Mesendoderm (in vitro differentiated cells): Measurements from ENCODE around the gene TLE6.
"Not testable (repeated sequence)": the region's sequence is repeated elsewhere in the genome, so short reads cannot be mapped to it uniquely, and the experiment has no call there.

Experiments used
- DNase-seq: peaks from one replicate; pipeline ENCODE4 v3.0.0; 2013
- H2AK5ac ChIP-seq: 2 replicates; pipeline ENCODE4 v1.6.1; 2013; ENCODE audit warnings: low read length, inconsistent platforms
- H2BK120ac ChIP-seq: 2 replicates; pipeline ENCODE4 v1.6.1; 2013; ENCODE audit warnings: low read depth, mild to moderate bottlenecking, low read length, moderate library complexity, mixed read lengths
- H2BK15ac ChIP-seq: replicated peaks from 2 replicates; pipeline ENCODE4 v1.6.1; 2013; ENCODE audit warnings: low read depth, mild to moderate bottlenecking, moderate library complexity
- H2BK5ac ChIP-seq: 2 replicates; pipeline ENCODE4 v1.6.1; 2013; ENCODE audit warnings: low read length, inconsistent platforms
- H3K18ac ChIP-seq: 2 replicates; pipeline ENCODE4 v1.6.1; 2013; ENCODE audit warnings: mild to moderate bottlenecking, low read length, mixed read lengths
- H3K23ac ChIP-seq: one replicate; pipeline ENCODE4 v1.6.1; 2013; ENCODE audit warnings: low read length
- H3K27ac ChIP-seq: 2 replicates; pipeline ENCODE4 v1.5.1; 2013; ENCODE audit warnings: low read depth, mild to moderate bottlenecking, inconsistent platforms, low read length, moderate library complexity
- H3K27me3 ChIP-seq: 2 replicates; pipeline ENCODE4 v1.6.1; 2013; ENCODE audit warnings: low read length, control low read depth, mild to moderate bottlenecking, inconsistent platforms; ENCODE audit not compliant: insufficient read depth, poor library complexity
- H3K36me3 ChIP-seq: 2 replicates; pipeline ENCODE4 v1.6.1; 2013; ENCODE audit warnings: low read length, inconsistent platforms; ENCODE audit not compliant: control insufficient read depth, insufficient read depth
- H3K4ac ChIP-seq: one replicate; pipeline ENCODE4 v1.6.1; 2013; ENCODE audit warnings: low read depth, mild to moderate bottlenecking, low read length, moderate library complexity
- H3K4me1 ChIP-seq: 2 replicates; pipeline ENCODE4 v1.6.1; 2013; ENCODE audit warnings: low read depth, low read length, inconsistent platforms; ENCODE audit not compliant: control insufficient read depth
- H3K4me2 ChIP-seq: 2 replicates; pipeline ENCODE4 v1.6.1; 2013; ENCODE audit warnings: low read length
- H3K4me3 ChIP-seq: 2 replicates; pipeline ENCODE4 v1.5.1; 2013; ENCODE audit warnings: mild to moderate bottlenecking, low read length
- H3K56ac ChIP-seq: one replicate; pipeline ENCODE4 v1.6.1; 2013; ENCODE audit warnings: low read length
- H3K79me1 ChIP-seq: 2 replicates; pipeline ENCODE4 v1.6.1; 2013; ENCODE audit warnings: low read length, inconsistent platforms
- H3K79me2 ChIP-seq: 2 replicates; pipeline ENCODE4 v1.6.1; 2013; ENCODE audit warnings: mild to moderate bottlenecking, low read length; ENCODE audit not compliant: control insufficient read depth, insufficient read depth
- H3K9ac ChIP-seq: 2 replicates; pipeline ENCODE4 v1.6.1; 2013; ENCODE audit warnings: low read length, inconsistent platforms
- H4K5ac ChIP-seq: one replicate; pipeline ENCODE4 v1.6.1; 2013; ENCODE audit warnings: low read length
- H4K8ac ChIP-seq: one replicate; pipeline ENCODE4 v1.6.1; 2013; ENCODE audit warnings: low read depth, mild to moderate bottlenecking, control low read depth, low read length, moderate library complexity
- WGBS: extraction: QIAGEN DNeasy Blood & Tissue Kit; methylation state at CpG from one replicate; pipeline ENCODE4 v1.1.7; 2013; ENCODE audit warnings: low lambda C conversion rate, missing lambda C conversion rate; ENCODE audit not compliant: insufficient coverage; ENCODE audit errors: extremely low coverage; 5-methylcytosine and 5-hydroxymethylcytosine counted together

TLE6 gene

GRCh38 chr19:3007975-3008374 is 30.6 kb downstream of the TLE6 start:
- DNase-seq = no peak
- H3K18ac ChIP-seq = no peak overlapping the region
- WGBS = no CpG with 5 or more reads among the region's 9 CpGs

DNA sequence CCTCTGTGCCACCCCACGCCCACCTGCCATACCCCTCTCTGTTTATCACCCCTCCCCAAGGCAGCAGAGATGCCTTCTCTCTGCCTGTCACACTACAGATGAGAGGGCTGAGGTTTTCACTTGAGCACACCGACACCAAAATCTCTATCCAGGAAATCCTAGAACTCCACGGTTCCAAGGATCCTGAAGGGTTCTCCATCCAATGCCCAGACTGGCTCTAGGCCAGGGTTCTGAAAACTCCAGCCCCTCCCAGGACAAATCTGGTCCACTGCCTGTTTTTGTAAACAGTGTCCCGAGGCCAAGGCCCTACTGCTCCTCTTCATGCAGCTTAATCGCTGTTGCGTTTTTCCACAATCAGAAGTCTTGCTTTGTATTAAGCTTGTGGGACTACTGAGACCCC is 31.6 kb downstream of the TLE6 start:
- no peaks in the 10 kb centered on the region for H3K79me2 ChIP-seq
- no peaks in the 10 kb centered on the region for H3K79me1 ChIP-seq
- H3K9ac ChIP-seq = no peak overlapping the region
- no peak overlapping the region for H2AK5ac ChIP-seq
- no peak overlapping the region for H3K18ac ChIP-seq
- no peak overlapping the region for H3K4ac ChIP-seq
- no peaks in the 10 kb centered on the region for H3K36me3 ChIP-seq
- H3K27ac ChIP-seq = no peak overlapping the region
- no peak overlapping the region for H3K56ac ChIP-seq
- H3K4me3 ChIP-seq = no peak overlapping the region
- H2BK15ac ChIP-seq = no peak overlapping the region
- DNase-seq = no peak
- no peak overlapping the region for H2BK5ac ChIP-seq
- no CpG with 5 or more reads among the region's 6 CpGs for WGBS
- H3K27me3 ChIP-seq = no peaks in the 10 kb centered on the region
- H4K5ac ChIP-seq = no peak overlapping the region
- no peak overlapping the region for H4K8ac ChIP-seq
- no peaks in the 10 kb centered on the region for H3K4me1 ChIP-seq
- H2BK120ac ChIP-seq = no peak overlapping the region
- H3K4me2 ChIP-seq = no peak overlapping the region
- H3K23ac ChIP-seq = no peak overlapping the region

More at GRCh38 chr19:3007975-3008374, 30.6 kb downstream of the TLE6 start:
- Histone ChIP-seq H4K5ac (no peak overlapping the region), H3K79me1 (no peaks in the 10 kb centered on the region), H3K4me3 (no peak overlapping the region), H3K4ac (no peak overlapping the region), H2BK120ac (no peak overlapping the region), H3K4me2 (no peak overlapping the region), H3K23ac (no peak overlapping the region), H3K4me1 (no peaks in the 10 kb centered on the region), H3K27me3 (no peaks in the 10 kb centered on the region), H2BK15ac (no peak overlapping the region), H2AK5ac (no peak overlapping the region), H3K9ac (no peak overlapping the region), H3K56ac (no peak overlapping the region), H3K36me3 (no peaks in the 10 kb centered on the region), H3K27ac (no peak overlapping the region), H3K79me2 (no peaks in the 10 kb centered on the region), H2BK5ac (no peak overlapping the region), H4K8ac (no peak overlapping the region)

- Histone ChIP-seq H2BK120ac (no peak overlapping the region), H3K79me1 (no peaks in the 10 kb centered on the region), H3K9ac (no peak overlapping the region), H3K4ac (no peak overlapping the region), H3K4me1 (no peaks in the 10 kb centered on the region), H3K23ac (no peak overlapping the region), H2BK15ac (no peak overlapping the region), H2BK5ac (no peak overlapping the region), H4K8ac (no peak overlapping the region), H3K4me2 (no peak overlapping the region), H3K18ac (no peak overlapping the region), H3K4me3 (no peak overlapping the region), H3K56ac (no peak overlapping the region), H2AK5ac (no peak overlapping the region), H4K5ac (no peak overlapping the region), H3K79me2 (no peaks in the 10 kb centered on the region), H3K36me3 (no peaks in the 10 kb centered on the region), H3K27ac (no peak overlapping the region), H3K27me3 (no peaks in the 10 kb centered on the region)
- DNase-seq = no peak
- no CpG with 5 or more reads among the region's 13 CpGs for WGBS
These were observed 33.5 kb downstream of the TLE6 start for GRCh38 chr19:3010871-3011270.

- H2BK15ac ChIP-seq, H3K4me1 ChIP-seq, H2AK5ac ChIP-seq, H3K4me3 ChIP-seq, DNase-seq, H2BK5ac ChIP-seq, H3K79me1 ChIP-seq, H3K27me3 ChIP-seq, H3K4ac ChIP-seq, H4K8ac ChIP-seq, H4K5ac ChIP-seq, H2BK120ac ChIP-seq, H3K79me2 ChIP-seq, H3K9ac ChIP-seq, H3K27ac ChIP-seq, H3K18ac ChIP-seq, H3K36me3 ChIP-seq, H3K4me2 ChIP-seq, H3K56ac ChIP-seq, H3K23ac ChIP-seq: not testable (repeated sequence)
- WGBS = no CpG with 5 or more reads among the region's 13 CpGs
These were observed 34.7 kb downstream of the TLE6 start for GRCh38 chr19:3012059-3012458.

DNA sequence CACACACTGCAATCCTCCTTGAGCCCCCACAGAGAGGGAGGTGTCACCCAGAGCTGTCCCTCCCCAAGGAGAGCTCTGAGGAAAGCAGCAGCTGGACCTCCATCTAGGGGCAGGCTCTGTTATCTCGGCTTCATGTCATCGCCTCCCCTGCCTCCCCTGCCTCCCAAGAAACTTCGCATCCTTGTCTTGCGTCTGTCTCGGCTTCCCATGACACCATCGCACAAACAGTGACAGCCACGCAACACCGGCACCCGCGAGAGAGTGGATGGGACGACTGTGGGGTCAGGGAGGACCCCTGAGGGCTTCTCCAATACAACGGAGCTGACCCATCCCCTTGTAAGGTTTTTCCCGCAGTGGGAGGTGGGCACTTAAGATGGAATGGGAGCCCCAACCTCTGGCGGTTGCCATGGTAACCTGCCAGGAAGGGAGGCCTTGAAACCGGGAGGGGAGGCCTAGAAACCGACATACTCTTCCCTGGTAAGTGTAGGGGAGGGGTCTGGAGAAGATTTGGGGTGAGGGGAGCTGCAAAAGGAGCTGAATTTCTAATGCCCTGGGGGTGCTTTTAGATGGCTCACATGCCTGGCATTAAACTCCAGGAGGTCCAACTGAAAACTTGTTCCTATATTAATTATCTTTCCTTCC is 35.4 kb downstream of the TLE6 start:
- H3K36me3 ChIP-seq = no peaks in the 10 kb centered on the region
- H2BK120ac ChIP-seq = no peak overlapping the region
- no peak overlapping the region for H3K27ac ChIP-seq
- DNase-seq = peak; percentile 30
- no peak overlapping the region for H4K5ac ChIP-seq
- no peaks in the 10 kb centered on the region for H3K27me3 ChIP-seq
- no peak overlapping the region for H3K4me2 ChIP-seq
- no peak overlapping the region for H3K4me3 ChIP-seq
- H3K56ac ChIP-seq = no peak overlapping the region
- no peak overlapping the region for H3K9ac ChIP-seq
- H3K79me1 ChIP-seq = no peaks in the 10 kb centered on the region
- no peaks in the 10 kb centered on the region for H3K79me2 ChIP-seq
- no peak overlapping the region for H3K23ac ChIP-seq
- no peaks in the 10 kb centered on the region for H3K4me1 ChIP-seq
- no peak overlapping the region for H2AK5ac ChIP-seq
- no peak overlapping the region for H3K18ac ChIP-seq
- no peak overlapping the region for H4K8ac ChIP-seq
- no peak overlapping the region for H2BK5ac ChIP-seq
- no peak overlapping the region for H3K4ac ChIP-seq
- WGBS = no CpG with 5 or more reads among the region's 16 CpGs
- H2BK15ac ChIP-seq = no peak overlapping the region

- Histone ChIP-seq H3K36me3 (no peaks in the 10 kb centered on the region), H3K27ac (no peak overlapping the region), H3K4ac (no peak overlapping the region), H2BK120ac (no peak overlapping the region), H3K23ac (no peak overlapping the region), H3K9ac (no peak overlapping the region), H3K4me3 (no peak overlapping the region), H3K18ac (no peak overlapping the region), H3K79me2 (no peaks in the 10 kb centered on the region), H3K79me1 (no peaks in the 10 kb centered on the region), H2BK15ac (no peak overlapping the region), H2AK5ac (no peak overlapping the region), H4K5ac (no peak overlapping the region), H4K8ac (no peak overlapping the region), H3K56ac (no peak overlapping the region), H3K4me2 (no peak overlapping the region), H3K27me3 (no peaks in the 10 kb centered on the region), H2BK5ac (no peak overlapping the region), H3K4me1 (no peaks in the 10 kb centered on the region)
- DNase-seq = no peak
- no CpG with 5 or more reads among the region's 7 CpGs for WGBS
These were observed 35.9 kb downstream of the TLE6 start for GRCh38 chr19:3013263-3013725.
